GM12873 (cell line): ENCODE results near the gene ZNF787.

Experiments
- CTCF ChIP-seq: IDR thresholded peaks from 2 replicates; pipeline ENCODE4 v1.5.1; 2012; ENCODE audit warnings: low read depth, mild to moderate bottlenecking, moderate library complexity, low read length, control low read depth; ENCODE audit not compliant: insufficient read depth; ENCODE audit errors: missing control alignments

ZNF787 gene

DNA sequence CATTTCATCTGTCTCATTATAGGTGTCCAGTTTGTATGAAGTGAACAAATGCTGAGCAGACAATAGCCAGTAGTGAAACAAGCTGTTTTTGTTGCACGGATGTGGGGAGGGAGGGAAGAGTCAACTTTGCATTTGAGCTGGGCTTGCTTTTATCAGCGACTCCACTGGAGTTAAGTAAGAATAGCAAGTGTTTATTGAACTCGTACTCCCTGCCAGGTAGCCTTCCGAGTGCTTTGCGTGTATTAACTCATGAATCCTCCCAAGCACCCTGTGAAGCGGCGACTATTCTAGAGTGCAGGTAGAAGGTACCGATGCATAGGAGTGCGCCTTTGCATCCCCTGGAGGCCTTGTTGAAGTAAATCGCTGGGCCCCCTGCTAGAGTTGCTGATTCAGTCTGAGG is 15.3 kb upstream of the ZNF787 start:
- no peak for TF ChIP-seq CTCF

- no peak for TF ChIP-seq CTCF
Observed at GRCh38 chr19:56134654-56134921, 13.5 kb upstream of the ZNF787 start.

DNA sequence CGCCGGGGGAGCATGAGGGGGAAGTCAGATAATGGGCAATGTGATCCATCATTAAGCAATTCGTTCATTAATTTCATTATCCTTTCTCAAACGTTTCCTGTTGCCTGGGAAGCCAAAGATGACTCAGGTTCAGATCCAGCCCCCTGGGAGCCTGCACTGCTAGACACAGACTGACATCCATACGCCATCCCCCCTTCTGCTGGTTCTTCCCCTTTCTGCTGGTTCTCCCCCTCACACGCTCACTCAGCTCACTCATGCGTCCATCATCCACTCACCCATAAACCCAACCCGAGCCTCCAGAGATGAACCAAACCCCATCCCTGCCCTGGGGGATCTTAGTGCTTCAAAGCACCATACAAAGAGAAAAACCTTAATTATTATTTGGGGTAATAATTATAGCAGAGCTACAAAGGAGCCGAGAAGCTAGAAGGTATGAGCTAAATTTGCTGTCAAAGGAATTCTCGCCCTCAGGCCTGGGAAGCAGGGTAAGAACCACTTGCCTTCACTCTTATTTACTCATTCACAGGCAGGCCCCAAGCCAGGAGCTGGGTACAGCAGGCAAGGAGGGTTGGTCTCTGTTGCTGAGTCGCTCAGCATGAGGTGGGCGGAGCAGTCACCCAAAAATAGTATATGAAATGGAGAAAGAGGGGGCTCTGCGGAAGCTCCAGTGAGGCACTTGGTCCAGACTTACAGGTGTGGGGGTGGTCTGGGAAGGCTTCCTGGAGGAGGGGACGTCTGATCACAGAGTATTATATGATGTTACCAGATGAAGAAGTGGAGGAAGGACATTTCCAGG is 13.0 kb upstream of the ZNF787 start:
- no peak for TF ChIP-seq CTCF

- no peak for TF ChIP-seq CTCF
Observed at GRCh38 chr19:56132316-56132822, 11.3 kb upstream of the ZNF787 start.

DNA sequence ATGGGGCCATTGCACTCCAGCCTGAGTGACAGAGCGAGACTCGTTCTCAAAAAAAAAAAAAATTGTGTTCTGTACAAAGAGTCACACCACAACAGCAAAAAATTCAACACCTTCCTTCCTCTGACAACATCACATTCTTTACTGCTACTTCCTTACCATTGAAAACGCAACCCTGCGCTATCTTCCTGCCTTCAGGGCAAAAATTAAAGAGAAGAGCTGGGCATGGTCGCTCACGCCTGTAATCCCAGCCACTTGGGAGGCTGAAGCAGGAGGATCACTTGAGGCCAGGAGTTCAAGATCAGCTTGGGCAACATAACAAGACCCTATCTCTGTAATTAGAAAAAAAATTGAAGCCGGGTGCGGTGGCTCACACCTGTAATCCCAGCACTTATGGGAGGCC is 10.6 kb upstream of the ZNF787 start:
- TF ChIP-seq CTCF: no peak

- no peak for TF ChIP-seq CTCF
Observed at GRCh38 chr19:56130006-56130405, 8.9 kb upstream of the ZNF787 start.

- no peak for TF ChIP-seq CTCF
Observed at GRCh38 chr19:56126983-56127780, 6.1 kb upstream of the ZNF787 start.
